ENCODE measurements around the gene ANK2. TPM values are rescaled to one million over a fixed set of nuclear protein-coding genes. Genes with fewer than 3 reads are reported as not detected.
A peak's percentile ranks its signal among the peaks of the same experiment; 100 is the strongest.

The ANK2 gene
- total RNA-seq, 1 experiment from 2014 or later = 5.6 TPM

DNA sequence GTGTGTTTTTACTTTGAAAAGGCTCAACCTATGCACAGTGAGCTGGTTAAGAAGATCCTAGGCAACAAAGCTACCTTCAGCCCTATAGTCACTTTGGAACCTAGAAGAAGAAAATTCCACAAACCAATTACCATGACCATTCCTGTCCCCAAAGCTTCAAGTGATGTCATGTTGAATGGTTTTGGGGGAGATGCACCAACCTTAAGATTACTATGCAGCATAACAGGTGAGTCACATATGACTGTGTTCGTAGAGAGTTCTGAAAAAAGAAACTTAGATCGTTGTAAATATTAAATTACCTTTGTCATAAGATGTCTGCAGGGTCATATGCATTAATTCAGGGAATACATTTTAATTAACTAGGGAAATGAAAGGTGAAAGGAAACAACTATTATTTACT lies 287.1 kb downstream of the ANK2 start:
- TF ChIP-seq CBX3 (IDR thresholded peaks at IDR 0.05; ENCODE audit: low read depth) = no peak
- TF ChIP-seq POLR2A (IDR thresholded peaks at IDR 0.05; ENCODE audit: borderline replicate concordance, extremely low read depth, insufficient read depth, insufficient read length) = no peak
- peak; percentile 59 for TF ChIP-seq FOSL1 (IDR thresholded peaks at IDR 0.05; ENCODE audit: low read depth)
- Histone ChIP-seq H3K4me3 (replicated peaks in 1 of 2; ENCODE audit: low read depth in 1 of 2, low read length in 2 of 2) (no peak overlapping the region), H3K36me3 (ENCODE audit: control insufficient read depth in 1 of 2, insufficient read depth in 2 of 2, low read length in 2 of 2) (no peaks in the 10 kb centered on the region), H3K27me3 (ENCODE audit: insufficient read depth, low read length) (no peaks in the 10 kb centered on the region), H3K9me2 (ENCODE audit: insufficient read depth) (no peaks in the 10 kb centered on the region), H3K4me1 (ENCODE audit: control insufficient read depth in 1 of 2, insufficient read depth in 2 of 2, low read length in 2 of 2) (peaks cover 6 to 20% of the 10 kb centered on the region in 2 experiments; a peak in 3 of 4 replicates), H2AFZ (ENCODE audit: low read depth, low read length, poor library complexity, severe bottlenecking) (peak overlapping the region; percentile 1), H4K20me1 (ENCODE audit: insufficient read depth) (no peaks in the 10 kb centered on the region), H3K9me3 (ENCODE audit: control insufficient read depth in 1 of 2, insufficient read depth in 1 of 2, low read depth in 1 of 2, low read length in 2 of 2) (no peaks in the 10 kb centered on the region), H3K27ac (ENCODE audit: low read depth, low read length) (no peak overlapping the region), H3K9ac (ENCODE audit: low read length) (no peak overlapping the region), H3K79me2 (ENCODE audit: insufficient read depth, low read length) (no peaks in the 10 kb centered on the region), H3K4me2 (ENCODE audit: low read length) (peak overlapping the region; percentile 22)
- no peak for DNase-seq (ENCODE audit: low read depth, low spot score)
- peak; percentile 60; the same call in 1 of the 2 replicates for ATAC-seq
- POLR2A ChIA-PET = no interaction called here
- intact Hi-C loops (cut with micrococcal nuclease) = no loop called here
- RAD21 ChIA-PET (ENCODE audit: low non-redundant PET in 1 of 2, low total read pairs in 2 of 2, uncharacterized antibody in 2 of 2, unreplicated experiment in 2 of 2) = no interaction called here
- no TSS peak for BruUV-seq (replicated peaks)
- CTCF ChIA-PET = no interaction called here

DNA sequence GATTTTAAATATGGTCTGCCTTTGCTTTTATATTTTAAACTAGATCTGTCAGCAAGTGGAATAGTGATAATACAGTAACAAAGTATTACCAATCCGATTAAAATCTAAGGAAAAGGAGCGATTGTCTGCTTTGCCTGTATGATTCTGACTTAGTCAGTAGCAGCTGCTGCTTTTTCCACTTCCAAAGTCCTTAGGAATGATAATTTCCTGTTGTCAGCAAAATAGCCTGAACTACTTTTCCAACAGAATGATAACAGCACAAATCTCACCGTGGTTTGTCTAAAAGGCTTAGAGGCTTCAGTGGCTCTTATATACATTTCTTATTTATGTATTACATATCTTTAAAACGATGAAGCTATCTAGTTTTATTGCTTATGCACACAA lies 290.0 kb downstream of the ANK2 start:
- Histone ChIP-seq H3K4me2 (ENCODE audit: low read length) (no peak overlapping the region), H2AFZ (ENCODE audit: low read depth, low read length, poor library complexity, severe bottlenecking) (no peak overlapping the region), H3K4me1 (ENCODE audit: control insufficient read depth in 1 of 2, insufficient read depth in 2 of 2, low read length in 2 of 2) (peaks cover 6 to 20% of the 10 kb centered on the region in 2 experiments; a peak in 3 of 4 replicates), H3K9me3 (ENCODE audit: control insufficient read depth in 1 of 2, insufficient read depth in 1 of 2, low read depth in 1 of 2, low read length in 2 of 2) (no peaks in the 10 kb centered on the region), H3K27ac (ENCODE audit: low read depth, low read length) (no peak overlapping the region), H3K79me2 (ENCODE audit: insufficient read depth, low read length) (no peaks in the 10 kb centered on the region), H3K36me3 (ENCODE audit: control insufficient read depth in 1 of 2, insufficient read depth in 2 of 2, low read length in 2 of 2) (no peaks in the 10 kb centered on the region), H3K9me2 (ENCODE audit: insufficient read depth) (no peaks in the 10 kb centered on the region), H3K4me3 (replicated peaks in 1 of 2; ENCODE audit: low read depth in 1 of 2, low read length in 2 of 2) (no peak overlapping the region), H4K20me1 (ENCODE audit: insufficient read depth) (no peaks in the 10 kb centered on the region), H3K27me3 (ENCODE audit: insufficient read depth, low read length) (no peaks in the 10 kb centered on the region), H3K9ac (ENCODE audit: low read length) (no peak overlapping the region)
- no peak for ATAC-seq
- ChIA-PET CTCF (interaction anchor here (1.5 kb wide), 1 partner anchor 8 kb away, joined by 3 read pairs; no protein-coding TSS in a partner anchor), RAD21 (ENCODE audit: low non-redundant PET in 1 of 2, low total read pairs in 2 of 2, uncharacterized antibody in 2 of 2, unreplicated experiment in 2 of 2) (no interaction called here), POLR2A (no interaction called here)
- no peak for DNase-seq (ENCODE audit: low read depth, low spot score)
- intact Hi-C loops (cut with micrococcal nuclease) = no loop called here
- no TSS peak for BruUV-seq (replicated peaks)
- TF ChIP-seq EZH2 (IDR thresholded peaks at IDR 0.05) (no peak), SP1 (IDR thresholded peaks at IDR 0.05; ENCODE audit: low read depth) (no peak), POLR2A (IDR thresholded peaks at IDR 0.05; ENCODE audit: borderline replicate concordance, extremely low read depth, insufficient read depth, insufficient read length) (no peak), ZNF274 (IDR thresholded peaks at IDR 0.05; ENCODE audit: low read depth, low read length) (no peak), ZFX (IDR thresholded peaks at IDR 0.05) (no peak), SRF (IDR thresholded peaks at IDR 0.05; ENCODE audit: low read depth) (no peak), CBX3 (IDR thresholded peaks at IDR 0.05; ENCODE audit: low read depth) (no peak), TCF7L2 (IDR thresholded peaks at IDR 0.05; ENCODE audit: borderline replicate concordance, extremely low read depth, insufficient read depth, insufficient read length) (no peak), EGR1 (IDR thresholded peaks at IDR 0.05; ENCODE audit: low read depth) (no peak), REST (IDR thresholded peaks at IDR 0.05; ENCODE audit: low read depth) (no peak), ELF1 (IDR thresholded peaks at IDR 0.05; ENCODE audit: borderline replicate concordance, low read depth) (no peak), ATF3 (IDR thresholded peaks at IDR 0.05) (no peak), POLR2AphosphoS5 (IDR thresholded peaks at IDR 0.05; ENCODE audit: low read depth, low read length) (no peak)
- TF ChIP-seq, protein P1, sequence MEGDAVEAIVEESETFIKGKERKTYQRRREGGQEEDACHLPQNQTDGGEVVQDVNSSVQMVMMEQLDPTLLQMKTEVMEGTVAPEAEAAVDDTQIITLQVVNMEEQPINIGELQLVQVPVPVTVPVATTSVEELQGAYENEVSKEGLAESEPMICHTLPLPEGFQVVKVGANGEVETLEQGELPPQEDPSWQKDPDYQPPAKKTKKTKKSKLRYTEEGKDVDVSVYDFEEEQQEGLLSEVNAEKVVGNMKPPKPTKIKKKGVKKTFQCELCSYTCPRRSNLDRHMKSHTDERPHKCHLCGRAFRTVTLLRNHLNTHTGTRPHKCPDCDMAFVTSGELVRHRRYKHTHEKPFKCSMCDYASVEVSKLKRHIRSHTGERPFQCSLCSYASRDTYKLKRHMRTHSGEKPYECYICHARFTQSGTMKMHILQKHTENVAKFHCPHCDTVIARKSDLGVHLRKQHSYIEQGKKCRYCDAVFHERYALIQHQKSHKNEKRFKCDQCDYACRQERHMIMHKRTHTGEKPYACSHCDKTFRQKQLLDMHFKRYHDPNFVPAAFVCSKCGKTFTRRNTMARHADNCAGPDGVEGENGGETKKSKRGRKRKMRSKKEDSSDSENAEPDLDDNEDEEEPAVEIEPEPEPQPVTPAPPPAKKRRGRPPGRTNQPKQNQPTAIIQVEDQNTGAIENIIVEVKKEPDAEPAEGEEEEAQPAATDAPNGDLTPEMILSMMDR (IDR thresholded peaks at IDR 0.05 in 2 of 3, conservative IDR thresholded peaks at IDR 0.05 in 1 of 3; ENCODE audit: borderline replicate concordance in 1 of 3, insufficient read depth in 1 of 3, low read depth in 2 of 3, low read length in 2 of 3) = no peak
